GM19193 (cell line): Measurements from ENCODE around the gene RXRA.

Source experiments
- POLR2A ChIP-seq: IDR thresholded peaks from 4 replicates; pipeline ENCODE4 v1.6.1; 2011; ENCODE audit not compliant: insufficient read depth, insufficient read length; ENCODE audit errors: extremely low read depth

Gene RXRA

GRCh38 chr9:134315716-134316448 is 10.4 kb upstream of the RXRA start:
- TF ChIP-seq POLR2A = no peak

GRCh38 chr9:134316449-134317160 is 9.7 kb upstream of the RXRA start:
- no peak for TF ChIP-seq POLR2A

- no peak for TF ChIP-seq POLR2A
These were observed 8.9 kb upstream of the RXRA start for GRCh38 chr9:134317400-134317789.

GRCh38 chr9:134317790-134318414 is 8.4 kb upstream of the RXRA start:
- TF ChIP-seq POLR2A = no peak

DNA sequence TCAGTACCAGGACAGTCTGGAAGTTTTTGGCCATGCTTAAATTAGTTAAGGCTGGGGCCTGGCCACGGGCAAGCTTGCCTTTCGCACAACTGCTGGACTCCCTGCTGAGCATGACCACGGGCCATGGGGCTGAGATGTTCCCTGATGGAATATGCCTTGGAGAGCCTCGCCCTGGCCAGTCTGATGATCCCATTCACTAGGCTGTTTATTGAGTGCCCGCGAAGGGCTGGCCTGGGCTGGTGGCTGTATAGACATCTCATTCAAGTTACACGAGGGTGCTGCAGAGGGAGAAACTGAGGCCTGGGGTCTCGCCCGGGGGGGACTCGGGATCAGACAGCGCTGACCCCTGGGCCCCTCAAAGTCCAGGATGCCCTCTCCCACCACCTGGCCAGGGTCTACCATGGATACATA is 7.8 kb upstream of the RXRA start:
- no peak for TF ChIP-seq POLR2A

DNA sequence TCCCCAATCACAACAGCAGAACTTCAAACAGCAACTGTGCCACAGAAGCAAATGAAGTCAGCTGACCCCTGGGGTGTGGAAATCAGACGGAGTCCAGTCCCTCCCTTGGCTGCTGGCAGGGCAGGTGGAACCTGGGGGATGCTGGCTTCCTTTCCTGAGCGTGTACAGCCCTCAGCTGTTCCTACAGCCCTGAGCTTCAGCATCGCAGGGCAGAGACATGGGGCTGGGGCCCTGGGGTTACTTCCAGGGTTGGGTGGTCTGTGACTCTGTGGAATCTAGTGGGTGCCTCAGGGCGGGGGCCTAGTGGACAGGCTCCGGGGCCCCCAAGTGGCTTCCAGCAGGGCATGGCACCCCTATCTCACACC is 7.3 kb upstream of the RXRA start:
- TF ChIP-seq POLR2A = no peak

DNA sequence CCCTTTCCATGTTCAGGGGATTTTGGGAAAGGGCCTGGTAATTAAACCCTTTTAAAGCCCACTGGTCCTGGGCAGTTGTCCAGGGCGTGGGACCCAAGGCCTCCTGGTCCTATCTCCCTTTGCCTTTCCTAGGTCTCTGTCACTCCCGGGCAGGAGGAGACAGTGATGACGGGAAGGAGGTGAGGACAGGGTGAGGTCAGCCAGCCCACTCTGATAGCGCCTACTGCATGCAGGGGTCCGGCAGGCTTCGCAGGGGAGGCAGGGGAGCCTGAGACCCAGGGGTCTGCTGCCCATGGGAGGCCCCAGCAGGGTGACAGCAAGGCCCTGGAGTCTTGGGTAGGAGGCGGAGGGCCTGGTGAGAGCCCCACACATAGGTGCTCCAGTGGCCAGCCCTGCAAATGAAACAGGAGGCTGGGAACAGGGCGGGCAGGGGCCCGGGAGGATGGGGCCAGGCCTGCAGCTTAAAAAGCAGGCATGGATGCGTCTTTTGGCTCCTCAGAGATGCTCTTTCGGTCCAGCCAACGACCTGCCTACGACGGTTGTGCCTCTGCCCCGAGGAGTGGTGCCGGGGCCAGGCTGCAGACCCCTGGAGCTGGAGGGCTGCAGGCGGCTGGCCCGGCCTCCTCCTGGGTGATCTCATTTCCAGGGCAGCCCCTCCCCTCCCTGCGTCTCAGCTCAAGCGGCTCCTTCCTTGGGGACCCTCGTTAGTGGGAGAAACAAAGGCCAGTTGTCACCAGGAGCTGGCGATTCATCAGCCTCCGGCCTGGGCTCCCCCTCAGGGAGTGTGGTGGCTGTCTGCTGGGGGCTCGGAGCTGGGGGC is 6.7 kb upstream of the RXRA start:
- TF ChIP-seq POLR2A = no peak

GRCh38 chr9:134320126-134320867 is 6.0 kb upstream of the RXRA start:
- no peak for TF ChIP-seq POLR2A

- no peak for TF ChIP-seq POLR2A
These were observed 5.3 kb upstream of the RXRA start for GRCh38 chr9:134320868-134321471.

DNA sequence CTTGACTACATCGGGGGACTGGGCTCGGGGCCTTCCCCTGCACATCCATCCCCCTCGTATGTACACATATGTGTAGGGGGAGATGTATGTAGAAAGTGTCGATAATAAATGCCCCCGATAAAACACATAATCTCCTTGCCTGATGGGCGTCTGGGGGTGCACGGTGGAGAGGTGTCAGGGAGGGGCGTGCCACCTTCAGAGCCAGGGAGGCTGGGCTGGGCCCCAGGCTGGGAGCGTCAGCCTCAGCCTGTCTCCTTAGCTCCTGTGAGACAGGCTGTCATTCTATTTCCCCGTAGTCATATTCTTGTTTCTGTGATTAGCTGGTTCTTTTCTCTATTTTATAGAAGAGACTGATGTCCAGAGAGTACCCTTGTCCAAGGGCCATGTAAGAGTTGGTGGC is 4.7 kb upstream of the RXRA start:
- TF ChIP-seq POLR2A = no peak

GRCh38 chr9:134321946-134322741 is 4.1 kb upstream of the RXRA start:
- TF ChIP-seq POLR2A = no peak

GRCh38 chr9:134322781-134323241 is 3.4 kb upstream of the RXRA start:
- no peak for TF ChIP-seq POLR2A

GRCh38 chr9:134323741-134324358 is 2.4 kb upstream of the RXRA start:
- no peak for TF ChIP-seq POLR2A
